Pons (tissue), 1 donor: ENCODE measurements around the gene CLEC2A.

ENCODE experiments used
- DNase-seq: peaks from one replicate; pipeline ENCODE4 v3.0.0-alpha.2; 2016; ENCODE audit warnings: low spot score

Gene CLEC2A

DNA sequence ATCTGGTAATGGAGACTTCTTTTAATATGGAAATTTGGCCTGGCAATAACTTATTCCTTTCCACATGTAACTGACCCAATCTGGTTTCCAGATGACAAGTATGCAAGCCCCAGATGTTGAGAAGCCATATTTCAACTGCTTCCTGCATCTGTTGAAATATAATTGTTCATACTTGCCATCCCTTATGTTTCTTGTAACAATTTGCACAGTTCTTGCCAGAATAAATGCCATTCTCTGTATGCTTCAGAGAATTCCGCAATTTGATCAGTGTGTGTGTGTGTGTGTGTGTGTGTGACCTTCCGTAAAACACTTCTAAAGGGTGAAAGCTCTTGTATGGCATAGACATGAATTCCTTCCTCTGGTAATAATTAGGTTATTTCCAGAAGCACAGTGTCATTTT is 1.8 kb upstream of the CLEC2A start:
- DNase-seq: no peak

DNA sequence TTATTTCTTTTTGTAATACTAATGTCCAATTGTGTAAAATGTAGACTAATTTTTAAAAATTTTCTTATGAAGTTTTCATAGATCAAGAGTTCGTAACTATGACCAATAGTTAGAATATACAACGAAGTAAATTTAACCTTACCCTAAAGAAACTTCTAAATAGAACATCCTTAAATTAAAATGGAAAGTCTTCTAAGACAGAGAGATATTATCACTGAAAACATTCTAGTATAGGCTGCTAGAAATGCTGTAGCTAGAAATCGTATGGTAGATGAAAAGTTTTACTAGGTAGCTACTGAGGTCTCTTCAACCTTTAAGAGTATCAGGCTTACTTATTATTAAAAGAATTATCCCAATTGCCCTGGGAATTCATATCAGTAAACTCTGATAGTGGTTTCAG is 925 bp downstream of the CLEC2A start:
- no peak for DNase-seq

- DNase-seq: no peak
These were observed 3.6 kb downstream of the CLEC2A start for GRCh38 chr12:9928607-9929006.

DNA sequence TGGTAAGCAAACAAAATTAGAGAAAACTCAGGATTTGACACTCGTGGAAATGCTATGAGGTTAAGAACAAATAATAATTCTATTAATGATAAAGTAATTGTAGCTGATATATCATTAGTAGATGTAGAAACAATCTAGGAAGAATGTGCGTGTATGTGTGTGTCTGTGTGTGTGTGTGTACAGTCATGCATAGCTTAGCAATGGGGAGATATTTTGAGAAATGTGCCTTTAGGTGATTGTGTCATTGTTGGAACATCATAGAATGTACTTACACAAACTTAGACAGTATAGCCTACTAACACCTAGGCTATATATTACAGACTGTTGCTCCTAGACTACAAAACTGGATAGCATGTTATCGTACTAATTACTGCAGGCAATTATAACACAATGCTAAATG is 5.3 kb downstream of the CLEC2A start:
- DNase-seq: no peak

- DNase-seq: peak; percentile 63
These were observed 6.3 kb downstream of the CLEC2A start for GRCh38 chr12:9925705-9926393.

DNA sequence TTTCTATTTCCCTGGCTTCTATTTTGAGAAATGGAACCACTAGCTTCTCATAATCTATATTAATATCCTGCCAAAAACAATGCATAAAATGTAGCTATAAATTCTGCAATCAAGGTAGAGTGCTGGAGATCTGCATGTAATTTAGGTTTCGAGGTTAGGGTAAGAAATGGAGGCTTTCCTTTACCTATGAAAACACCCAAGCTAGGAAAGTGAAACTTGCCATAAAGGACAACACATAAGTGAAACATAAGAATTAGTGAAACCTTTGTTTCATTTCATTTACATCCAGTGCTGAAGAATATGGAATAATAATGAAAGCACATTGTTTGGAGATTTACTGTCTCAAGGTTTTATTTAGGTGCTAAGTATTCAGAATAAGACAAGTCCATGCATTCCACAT is 9.7 kb downstream of the CLEC2A start:
- no peak for DNase-seq

DNA sequence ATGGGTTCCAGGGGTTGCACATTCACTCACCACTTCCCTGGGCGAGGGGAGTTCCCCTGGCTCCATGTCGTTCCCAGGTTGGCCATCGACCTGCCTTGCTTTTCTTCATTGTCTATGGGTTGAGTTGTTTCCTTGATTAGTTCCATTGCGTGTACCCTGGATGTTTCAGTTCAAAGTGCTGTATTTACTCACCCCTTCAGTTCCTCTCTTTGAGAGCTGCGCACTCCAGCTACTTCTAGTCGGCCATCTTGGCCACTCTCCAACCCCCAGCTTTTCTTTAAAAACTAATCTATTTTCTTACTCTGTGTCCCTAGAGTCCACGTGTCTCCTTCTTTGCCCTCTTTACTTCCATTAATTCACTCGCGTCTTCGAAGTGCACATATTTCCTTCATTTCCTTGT is 11.7 kb downstream of the CLEC2A start:
- DNase-seq: no peak

DNA sequence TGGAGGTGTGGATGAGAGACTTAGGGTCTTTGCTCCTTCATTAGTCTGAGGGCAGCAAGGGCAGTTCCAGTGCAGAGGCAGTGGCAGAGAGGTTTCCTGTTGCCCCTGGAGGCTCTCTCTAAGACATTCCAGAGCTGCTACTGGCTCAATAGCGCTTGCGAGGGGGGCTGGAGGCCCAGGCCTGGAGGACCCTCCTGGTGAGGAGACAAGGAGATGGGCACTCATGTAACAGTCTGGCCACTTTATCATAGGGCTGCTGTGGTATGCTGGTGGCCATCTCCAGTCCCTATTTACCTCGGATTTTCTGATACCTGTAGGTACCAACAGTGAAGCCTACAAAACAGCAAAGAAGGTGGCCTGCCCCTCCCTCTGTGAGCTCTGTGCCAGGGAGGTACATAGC is 12.7 kb downstream of the CLEC2A start:
- no peak for DNase-seq

DNA sequence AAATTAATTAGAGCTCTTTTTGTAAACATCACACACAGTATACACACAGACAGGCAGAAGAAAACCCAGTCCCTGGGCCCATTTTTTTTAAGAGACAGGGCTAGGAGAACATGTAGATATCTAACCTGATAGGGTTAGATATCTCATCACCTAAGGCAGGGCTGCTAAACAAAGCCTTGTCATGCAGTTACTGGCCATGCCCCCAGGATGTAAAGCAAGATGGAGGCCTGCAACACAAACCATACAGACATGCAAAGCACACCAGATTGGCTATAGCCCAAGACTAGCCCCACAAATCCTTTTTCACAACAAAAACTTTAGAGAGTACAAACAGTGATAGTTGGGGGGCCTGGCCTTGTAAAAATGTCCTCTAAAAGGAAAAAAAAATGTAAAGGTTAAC is 20.5 kb downstream of the CLEC2A start:
- DNase-seq: no peak

- no peak for DNase-seq
These were observed 21.3 kb downstream of the CLEC2A start for GRCh38 chr12:9910716-9911421.

- DNase-seq: no peak
These were observed 22.4 kb downstream of the CLEC2A start for GRCh38 chr12:9909724-9910123.

DNA sequence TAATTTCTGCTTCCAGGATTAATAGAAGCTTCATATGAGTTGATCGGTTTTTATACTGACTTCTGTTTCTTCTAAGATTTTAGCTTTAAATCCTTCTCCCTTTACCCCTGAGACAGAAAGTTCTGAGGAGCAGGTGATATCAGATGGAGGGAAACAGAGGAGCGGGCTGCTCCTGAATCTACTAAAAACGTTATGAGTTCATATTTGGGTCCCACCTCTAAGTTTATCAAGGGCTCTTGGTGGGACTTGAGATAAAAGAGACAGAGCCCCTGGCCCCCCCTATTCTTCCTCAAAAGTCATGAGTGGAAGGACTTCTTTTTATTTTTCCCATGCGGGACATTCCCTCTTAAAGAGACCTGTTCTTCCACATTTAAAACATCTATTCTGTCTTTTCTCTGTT is 23.8 kb downstream of the CLEC2A start:
- DNase-seq: no peak

DNA sequence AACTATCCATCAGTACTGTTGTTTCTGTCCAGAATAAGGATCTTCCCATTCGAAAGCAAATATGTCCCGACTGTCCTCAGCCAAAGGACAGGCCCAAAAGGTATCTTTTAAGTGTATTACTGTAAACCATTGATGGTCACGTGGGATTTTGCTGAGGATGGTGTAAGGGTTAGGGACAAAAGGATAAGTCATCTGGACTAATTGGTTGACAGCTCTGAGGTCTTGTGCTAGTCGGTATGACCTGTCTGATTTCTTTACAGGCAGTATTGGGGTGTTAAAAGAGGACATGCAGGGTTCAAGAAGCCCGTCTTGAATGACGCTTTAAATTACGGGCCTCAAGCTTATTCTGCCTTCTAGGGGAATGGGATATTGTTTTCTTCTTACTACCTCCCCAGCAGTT is 24.4 kb downstream of the CLEC2A start:
- DNase-seq: no peak

DNA sequence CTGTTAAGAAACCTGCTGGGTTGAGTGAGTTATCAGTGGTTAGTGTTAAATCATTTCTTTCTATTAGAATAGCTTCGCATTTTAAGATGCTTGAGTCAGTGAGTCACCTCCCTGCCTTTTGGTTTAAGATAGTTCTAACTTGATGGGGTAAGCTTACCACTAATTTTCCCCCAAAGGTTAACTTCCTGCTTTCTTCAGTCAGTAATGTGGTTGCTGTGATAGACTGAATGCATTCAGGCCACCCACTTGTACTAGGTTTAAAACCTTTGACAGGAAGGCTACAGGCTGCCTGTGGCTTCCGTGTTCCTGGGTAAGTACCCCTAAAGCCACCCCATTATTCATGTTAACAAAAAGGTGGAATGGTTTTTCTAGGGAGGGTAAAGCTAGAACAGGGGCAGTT is 25.3 kb downstream of the CLEC2A start:
- DNase-seq: no peak

DNA sequence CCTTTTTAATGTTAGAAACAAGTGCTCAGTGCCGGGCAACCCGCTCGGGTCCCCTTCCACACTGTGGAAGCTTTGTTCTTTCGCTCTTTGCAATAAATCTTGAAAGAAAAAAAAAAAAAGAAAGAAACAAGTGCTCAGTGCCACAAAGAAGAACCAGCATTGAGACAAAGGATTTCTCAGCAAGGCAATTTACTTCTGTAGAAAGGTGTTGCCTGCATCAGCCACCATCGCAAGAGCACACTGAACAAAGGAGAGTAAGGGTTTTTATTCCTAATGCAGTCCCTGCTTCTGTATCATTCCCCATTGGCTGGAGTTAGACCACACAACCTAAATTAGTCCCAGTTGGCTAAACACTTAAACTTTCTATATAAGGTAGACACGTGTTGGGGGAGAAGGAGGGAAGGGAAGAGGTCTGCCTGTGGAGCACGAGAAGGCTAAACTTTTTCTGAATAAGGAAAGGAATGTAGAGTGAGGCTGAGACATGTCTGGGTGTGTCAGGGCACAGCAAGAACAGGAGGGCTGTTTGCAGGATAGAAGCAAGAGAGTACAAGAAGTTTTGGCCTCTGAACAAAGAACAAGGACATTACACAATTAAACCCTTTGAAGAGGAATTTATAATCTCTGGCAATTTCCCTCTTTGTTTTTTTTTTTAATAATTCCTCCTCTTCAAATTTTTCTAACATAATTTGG is 29.5 kb downstream of the CLEC2A start:
- no peak for DNase-seq

GRCh38 chr12:9900930-9901329 is 31.2 kb downstream of the CLEC2A start:
- DNase-seq: no peak

- DNase-seq: no peak
These were observed 33.0 kb downstream of the CLEC2A start for GRCh38 chr12:9899209-9899608.

DNA sequence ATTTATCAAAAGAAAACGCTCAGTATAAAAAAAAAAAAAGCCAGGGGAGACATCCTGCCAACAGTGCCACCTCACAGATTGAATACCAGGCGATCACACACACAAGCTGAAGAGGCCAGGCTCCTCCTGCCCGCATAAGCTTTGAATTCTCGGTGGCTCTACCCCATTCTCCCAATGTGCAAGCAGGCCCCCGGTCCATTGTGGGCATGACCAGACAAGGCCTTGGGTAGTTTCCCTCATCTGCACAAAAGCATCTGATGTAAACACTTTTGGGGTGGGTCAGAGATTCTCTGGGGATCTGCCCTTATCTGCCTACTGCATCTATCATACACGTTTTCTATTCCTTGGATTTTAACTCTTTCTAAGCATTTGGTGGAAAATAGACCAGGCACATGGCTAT is 34.6 kb downstream of the CLEC2A start:
- no peak for DNase-seq

GRCh38 chr12:9895215-9895971 is 36.8 kb downstream of the CLEC2A start:
- no peak for DNase-seq

DNA sequence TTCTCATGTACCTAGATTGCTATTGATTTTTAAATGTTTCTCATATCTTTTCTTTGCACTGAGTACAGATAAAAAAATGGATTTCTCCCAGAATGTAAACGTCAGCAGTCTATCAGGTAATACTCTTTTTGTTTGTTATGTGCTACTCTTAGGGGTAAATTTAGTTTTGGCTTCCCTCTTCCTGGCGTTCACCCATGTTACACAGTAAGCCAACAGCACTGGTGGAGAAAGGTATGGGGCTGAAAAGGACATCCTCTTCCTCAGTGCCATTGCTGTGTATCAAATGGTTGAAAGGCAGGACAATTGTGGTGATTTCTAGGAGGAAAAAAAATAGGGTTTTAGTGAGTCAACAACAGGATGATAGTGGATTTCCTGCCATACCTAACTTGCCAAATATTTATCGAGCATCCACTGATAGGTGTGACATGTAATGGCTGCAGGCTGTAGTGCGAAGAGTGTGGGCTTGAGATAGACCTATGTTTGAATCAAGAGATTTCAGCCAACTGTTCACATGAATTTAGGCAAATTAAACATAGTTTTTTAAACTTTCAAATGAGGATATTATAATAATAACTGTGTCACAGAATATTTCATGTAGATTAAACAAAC is 43.4 kb downstream of the CLEC2A start:
- no peak for DNase-seq

GRCh38 chr12:9883175-9883574 is 49.0 kb downstream of the CLEC2A start:
- no peak for DNase-seq

- DNase-seq: no peak
These were observed 50.2 kb downstream of the CLEC2A start for GRCh38 chr12:9881988-9882387.
